ENCODE results near the gene SMARCD3.

SMARCD3 gene

GRCh38 chr7:151248346-151249033, at the start of gene SMARCD3:
Gene SMARCD3, minus strand, starts transcription at chr7:151248694. Its CDS starts 132 bp downstream, at chr7:151248562.
- peak; percentile 26 for DNase-seq

- DNase-seq: no peak
Measured at GRCh38 chr7:151296202-151296992, 47.9 kb upstream of the SMARCD3 start.

GRCh38 chr7:151292850-151293249, 44.4 kb upstream of the SMARCD3 start:
- no peak for DNase-seq

- DNase-seq: no peak
Measured at GRCh38 chr7:151291206-151291605, 42.7 kb upstream of the SMARCD3 start.

GRCh38 chr7:151290355-151290760, 41.9 kb upstream of the SMARCD3 start:
- no peak for DNase-seq

- no peak for DNase-seq
Measured at GRCh38 chr7:151289891-151290290, 41.4 kb upstream of the SMARCD3 start.

GRCh38 chr7:151286148-151286547, 37.7 kb upstream of the SMARCD3 start:
- no peak for DNase-seq

GRCh38 chr7:151283302-151283701, 34.8 kb upstream of the SMARCD3 start:
- no peak for DNase-seq

GRCh38 chr7:151282111-151282510, 33.6 kb upstream of the SMARCD3 start:
- no peak for DNase-seq

- DNase-seq: no peak
Measured at GRCh38 chr7:151281686-151282085, 33.2 kb upstream of the SMARCD3 start.

- no peak for DNase-seq
Measured at GRCh38 chr7:151280388-151281019, 32.0 kb upstream of the SMARCD3 start.

GRCh38 chr7:151279868-151280267, 31.4 kb upstream of the SMARCD3 start:
- DNase-seq: no peak

GRCh38 chr7:151278949-151279348, 30.5 kb upstream of the SMARCD3 start:
- no peak for DNase-seq

- no peak for DNase-seq
Measured at GRCh38 chr7:151277631-151278030, 29.1 kb upstream of the SMARCD3 start.

GRCh38 chr7:151276666-151277590, 28.4 kb upstream of the SMARCD3 start:
- DNase-seq: peak; percentile 18

- no peak for DNase-seq
Measured at GRCh38 chr7:151275813-151276577, 27.5 kb upstream of the SMARCD3 start.

- no peak for DNase-seq
Measured at GRCh38 chr7:151274936-151275812, 26.7 kb upstream of the SMARCD3 start.

- DNase-seq: no peak
Measured at GRCh38 chr7:151274396-151274795, 25.9 kb upstream of the SMARCD3 start.

- DNase-seq: no peak
Measured at GRCh38 chr7:151273651-151274390, 25.3 kb upstream of the SMARCD3 start.

GRCh38 chr7:151272877-151273276, 24.4 kb upstream of the SMARCD3 start:
- DNase-seq: no peak

All from NCI-H1694 (cell line).